ENCODE measurements around the gene RNF223.
"Not testable (repeated sequence)": the region's sequence is repeated elsewhere in the genome, so short reads cannot be mapped to it uniquely, and the experiment has no call there.

Gene RNF223

GRCh38 chr1:1086911-1087341 lies 12.8 kb upstream of the RNF223 start:
- no peak for DNase-seq

- DNase-seq: no peak
Measured at GRCh38 chr1:1085911-1086841, 12.1 kb upstream of the RNF223 start.

GRCh38 chr1:1085171-1085841 lies 11.2 kb upstream of the RNF223 start:
- DNase-seq: no peak

- no peak for DNase-seq
Measured at GRCh38 chr1:1084372-1085170, 10.5 kb upstream of the RNF223 start.

- no peak for DNase-seq
Measured at GRCh38 chr1:1083416-1084371, 9.6 kb upstream of the RNF223 start.

GRCh38 chr1:1082776-1083415 lies 8.8 kb upstream of the RNF223 start:
- DNase-seq: no peak

- DNase-seq: no peak
Measured at GRCh38 chr1:1082239-1082775, 8.2 kb upstream of the RNF223 start.

- no peak for DNase-seq
Measured at GRCh38 chr1:1081311-1082238, 7.5 kb upstream of the RNF223 start.

GRCh38 chr1:1080951-1081310 lies 6.8 kb upstream of the RNF223 start:
- DNase-seq: no peak

- no peak for DNase-seq
Measured at GRCh38 chr1:1080122-1080757, 6.1 kb upstream of the RNF223 start.

- peak in 1 of 2 donors; percentile 26 for DNase-seq
Measured at GRCh38 chr1:1079408-1080121, 5.5 kb upstream of the RNF223 start.

- DNase-seq: not testable (repeated sequence)
Measured at GRCh38 chr1:1077396-1077795, 3.3 kb upstream of the RNF223 start.

- no peak for DNase-seq
Measured at GRCh38 chr1:1075148-1075935, 1.2 kb upstream of the RNF223 start.

- DNase-seq: no peak
Measured at GRCh38 chr1:1074631-1075147, 583 bp upstream of the RNF223 start.

GRCh38 chr1:1072849-1073742 lies 1.0 kb downstream of the RNF223 start:
- no peak for DNase-seq

GRCh38 chr1:1072299-1072848 lies 1.7 kb downstream of the RNF223 start:
- no peak for DNase-seq
